Body of pancreas (tissue), 4 donors: ENCODE measurements around the gene BAG5.

Experiments used
- CTCF ChIP-seq, 7 experiments: fragments of 450-650 bp in 4 of 7; fragments of 200-600 bp in 3 of 7; sonication (generic) in 3 of 7; IDR thresholded peaks; one replicate each; pipeline ENCODE4 v1.5.1; 2016 to 2019; ENCODE audit warnings: antibody characterized with exemption in 7 of 7
- POLR2A ChIP-seq, 3 donors: fragments of 450-650 bp; IDR thresholded peaks; one replicate each; pipeline ENCODE4 v1.6.1; 2016; ENCODE audit warnings: antibody characterized with exemption in 3 of 3, mild to moderate bottlenecking in 2 of 3

- no peak for TF ChIP-seq CTCF (IDR thresholded peaks at IDR 0.05)
- TF ChIP-seq POLR2A (IDR thresholded peaks at IDR 0.05): no peak
These were observed 6.7 kb downstream of the BAG5 start for GRCh38 chr14:103555559-103556337.
